Esophagus squamous epithelium (tissue), 5 donors: ENCODE results near the gene LIN52. TPM values are rescaled to one million over a fixed set of nuclear protein-coding genes. Genes with fewer than 3 reads are reported as not detected.

ENCODE experiments used
- DNase-seq: peaks from one replicate; lab custom pipeline; 2025; lab: John Stamatoyannopoulos, UW
- H3K27ac ChIP-seq, 4 donors: fragments of 200-600 bp; sonication (generic); one replicate each; pipeline ENCODE4 v1.5.1; 2016 to 2019; ENCODE audit warnings: mild to moderate bottlenecking in 1 of 4
- H3K27me3 ChIP-seq, 4 donors: fragments of 200-600 bp; sonication (generic); 1 replicate in 3 of 4; 2 replicates in 1 of 4; pipeline versions ENCODE4 v1.5.1 to v1.6.0; 2017 to 2021; ENCODE audit warnings: antibody characterized with exemption in 1 of 4
- H3K36me3 ChIP-seq, 3 donors: fragments of 200-600 bp; sonication (generic); one replicate each; pipeline ENCODE4 v1.5.1; 2016 to 2019
- H3K4me1 ChIP-seq, 3 donors: fragments of 200-600 bp; sonication (generic); one replicate each; pipeline ENCODE4 v1.5.1; 2017 to 2019
- H3K4me3 ChIP-seq, 4 donors: fragments of 200-600 bp; sonication (generic); 1 replicate in 3 of 4; 2 replicates in 1 of 4; pipeline ENCODE4 v1.5.1; 2016 to 2019; ENCODE audit warnings: mild to moderate bottlenecking in 2 of 4, moderate library complexity in 1 of 4
- H3K9me3 ChIP-seq, 3 donors: fragments of 200-600 bp; sonication (generic); one replicate each; pipeline ENCODE4 v1.5.1; 2016 to 2019
- POLR2A ChIP-seq, 4 donors: fragments of 450-650 bp; IDR thresholded peaks; one replicate each; pipeline ENCODE4 v1.6.1; 2017; ENCODE audit warnings: antibody characterized with exemption in 4 of 4, mild to moderate bottlenecking in 4 of 4, moderate library complexity in 3 of 4
- WGBS, 2 donors: methylation state at CpG; one replicate each; pipeline ENCODE4 v1.1.5; 2018; 5-methylcytosine and 5-hydroxymethylcytosine counted together
- intact Hi-C: fragments of 100-400 bp; cut with DNase I; formaldehyde crosslinking; loops from one replicate; pipeline ENCODE4 v1.15.0; 2022
- total RNA-seq, 4 donors: library from RNA; depleted of rRNA; stranded (reverse); fragments of >200 nt; gene quantifications; one replicate each; pipeline ENCODE4 v1.1.0, GENCODE V29; 2016
- TF ChIP-seq, protein P1 (sequence below), 6 experiments: fragments of 450-650 bp in 4 of 6; fragments of 200-600 bp in 2 of 6; sonication (generic) in 2 of 6; IDR thresholded peaks; one replicate each; pipeline ENCODE4 v1.5.1; 2016 to 2019; ENCODE audit warnings: antibody characterized with exemption in 6 of 6, mild to moderate bottlenecking in 4 of 6, moderate library complexity in 4 of 6
- donor health status: DM: yes; HTN: yes; CAD: no.

The LIN52 gene
- total RNA-seq, 4 donors from 2014 or later = 2.4 to 8.9 (median 6.1) TPM

DNA sequence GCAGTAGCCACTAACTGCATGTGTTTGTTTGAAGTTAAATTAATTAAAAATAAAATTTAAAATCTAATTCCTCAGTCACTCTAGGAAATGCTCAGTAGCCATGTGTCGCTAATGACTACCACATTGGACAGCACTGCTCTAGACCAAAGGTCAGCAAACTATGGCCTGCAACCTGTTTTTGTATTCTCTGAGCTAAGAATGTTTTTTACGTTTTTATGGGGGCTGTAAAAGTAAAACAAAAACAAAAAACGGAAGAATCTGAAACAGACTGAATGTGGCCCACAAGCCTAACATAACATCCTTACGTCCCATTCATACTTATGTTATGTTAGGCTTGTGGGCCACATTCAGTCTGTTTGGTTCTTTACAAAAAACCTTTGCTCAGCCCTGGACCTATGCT is 57.8 kb downstream of the LIN52 start:
- H3K9me3 ChIP-seq = no peaks in the 10 kb centered on the region
- no peak overlapping the region for H3K27ac ChIP-seq
- TF ChIP-seq, protein P1, sequence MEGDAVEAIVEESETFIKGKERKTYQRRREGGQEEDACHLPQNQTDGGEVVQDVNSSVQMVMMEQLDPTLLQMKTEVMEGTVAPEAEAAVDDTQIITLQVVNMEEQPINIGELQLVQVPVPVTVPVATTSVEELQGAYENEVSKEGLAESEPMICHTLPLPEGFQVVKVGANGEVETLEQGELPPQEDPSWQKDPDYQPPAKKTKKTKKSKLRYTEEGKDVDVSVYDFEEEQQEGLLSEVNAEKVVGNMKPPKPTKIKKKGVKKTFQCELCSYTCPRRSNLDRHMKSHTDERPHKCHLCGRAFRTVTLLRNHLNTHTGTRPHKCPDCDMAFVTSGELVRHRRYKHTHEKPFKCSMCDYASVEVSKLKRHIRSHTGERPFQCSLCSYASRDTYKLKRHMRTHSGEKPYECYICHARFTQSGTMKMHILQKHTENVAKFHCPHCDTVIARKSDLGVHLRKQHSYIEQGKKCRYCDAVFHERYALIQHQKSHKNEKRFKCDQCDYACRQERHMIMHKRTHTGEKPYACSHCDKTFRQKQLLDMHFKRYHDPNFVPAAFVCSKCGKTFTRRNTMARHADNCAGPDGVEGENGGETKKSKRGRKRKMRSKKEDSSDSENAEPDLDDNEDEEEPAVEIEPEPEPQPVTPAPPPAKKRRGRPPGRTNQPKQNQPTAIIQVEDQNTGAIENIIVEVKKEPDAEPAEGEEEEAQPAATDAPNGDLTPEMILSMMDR (IDR thresholded peaks at IDR 0.05) = no peak
- no peak for TF ChIP-seq POLR2A (IDR thresholded peaks at IDR 0.05)
- no peaks in the 10 kb centered on the region for H3K27me3 ChIP-seq
- no peak for DNase-seq
- H3K36me3 ChIP-seq = no peaks in the 10 kb centered on the region
- intact Hi-C loops = no loop called here
- H3K4me3 ChIP-seq = no peak overlapping the region
- 83 to 89% methylated on average over 4 of the region's 4 CpGs for WGBS, 2 donors
- peaks cover 0 to 5% (median 4%) of the 10 kb centered on the region in 3 donors for H3K4me1 ChIP-seq

DNA sequence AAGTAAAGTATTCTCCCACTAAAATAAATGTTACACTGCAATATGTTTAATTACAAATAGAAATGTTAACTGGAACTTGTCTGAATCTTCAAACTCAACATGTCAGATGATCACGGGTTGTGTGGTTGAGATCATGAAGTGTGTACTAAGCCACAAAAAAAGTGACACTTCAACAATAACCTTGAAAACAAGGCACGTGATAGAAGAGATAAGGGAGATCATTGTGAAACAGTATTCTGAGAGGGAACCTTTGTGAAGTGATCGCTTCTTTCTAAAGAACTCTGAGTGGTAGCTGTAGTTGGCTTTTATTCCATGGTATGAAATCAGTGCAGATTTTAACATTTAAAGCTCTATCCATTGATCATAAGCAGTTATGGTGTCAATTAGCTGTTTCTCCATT is 60.0 kb downstream of the LIN52 start:
- DNase-seq = no peak
- intact Hi-C loops = no loop called here
- Histone ChIP-seq H3K4me3 (no peak overlapping the region), H3K36me3 (no peaks in the 10 kb centered on the region), H3K4me1 (peaks cover 0 to 5% (median 4%) of the 10 kb centered on the region in 3 donors), H3K9me3 (no peaks in the 10 kb centered on the region), H3K27ac (no peak overlapping the region), H3K27me3 (no peaks in the 10 kb centered on the region)
- WGBS, 2 donors = 78 to 86% methylated on average over 3 of the region's 3 CpGs
- TF ChIP-seq POLR2A (IDR thresholded peaks at IDR 0.05) = no peak
- TF ChIP-seq, protein P1 (IDR thresholded peaks at IDR 0.05) = no peak

DNA sequence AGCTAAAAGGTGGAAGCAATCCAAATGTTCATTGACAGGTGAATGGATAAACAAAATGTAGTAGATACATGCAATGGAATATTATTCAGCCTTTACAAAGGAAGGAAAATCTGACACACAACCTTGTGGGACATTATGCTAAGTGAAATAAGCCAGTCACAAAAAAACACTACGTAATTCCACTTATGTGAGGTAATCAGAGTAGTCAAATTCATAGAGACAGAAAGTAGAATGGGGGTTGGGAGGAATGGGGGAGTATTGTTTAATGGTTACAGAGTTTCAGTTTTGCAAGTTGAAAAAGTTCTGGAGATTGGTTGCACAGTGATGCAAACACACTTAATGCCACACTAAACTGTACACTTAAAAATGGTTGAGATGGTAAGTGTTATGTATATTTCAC is 62.8 kb downstream of the LIN52 start:
- intact Hi-C loops = no loop called here
- TF ChIP-seq, protein P1 (IDR thresholded peaks at IDR 0.05) = no peak
- no peak for TF ChIP-seq POLR2A (IDR thresholded peaks at IDR 0.05)
- H3K27ac ChIP-seq = no peak overlapping the region
- no peak overlapping the region for H3K4me3 ChIP-seq
- H3K27me3 ChIP-seq = no peaks in the 10 kb centered on the region
- H3K36me3 ChIP-seq = no peaks in the 10 kb centered on the region
- 71 to 100% methylated on average over 1 of the region's 1 CpG for WGBS, 2 donors
- no peaks in the 10 kb centered on the region for H3K4me1 ChIP-seq
- H3K9me3 ChIP-seq = no peaks in the 10 kb centered on the region
- DNase-seq = no peak

DNA sequence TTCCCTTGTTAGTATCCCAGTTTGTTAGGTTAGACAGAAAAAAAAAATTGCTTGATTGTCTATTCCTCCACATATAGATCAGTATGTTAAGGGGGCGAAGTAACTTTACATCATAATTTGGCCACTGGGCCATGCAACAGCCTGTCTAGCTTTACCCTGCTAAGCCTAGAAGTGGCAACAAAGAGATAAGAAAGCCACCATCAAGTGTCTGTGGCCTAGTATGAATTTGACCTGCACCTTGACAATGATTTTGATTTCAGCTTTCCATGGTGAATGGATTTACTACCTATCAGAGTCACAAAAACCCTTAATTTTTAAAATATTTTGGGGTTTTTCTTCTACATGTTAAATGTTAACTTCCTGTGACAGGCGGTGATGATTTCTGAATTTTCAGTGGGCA is 63.9 kb downstream of the LIN52 start:
- Histone ChIP-seq H3K27me3 (no peaks in the 10 kb centered on the region), H3K4me3 (no peak overlapping the region), H3K4me1 (no peaks in the 10 kb centered on the region), H3K27ac (no peak overlapping the region), H3K36me3 (no peaks in the 10 kb centered on the region), H3K9me3 (no peaks in the 10 kb centered on the region)
- DNase-seq = no peak
- intact Hi-C loops = no loop called here
- WGBS, 2 donors = 95 to 96% methylated on average over 2 of the region's 2 CpGs
- TF ChIP-seq, protein P1 (IDR thresholded peaks at IDR 0.05) = no peak
- TF ChIP-seq POLR2A (IDR thresholded peaks at IDR 0.05) = no peak

DNA sequence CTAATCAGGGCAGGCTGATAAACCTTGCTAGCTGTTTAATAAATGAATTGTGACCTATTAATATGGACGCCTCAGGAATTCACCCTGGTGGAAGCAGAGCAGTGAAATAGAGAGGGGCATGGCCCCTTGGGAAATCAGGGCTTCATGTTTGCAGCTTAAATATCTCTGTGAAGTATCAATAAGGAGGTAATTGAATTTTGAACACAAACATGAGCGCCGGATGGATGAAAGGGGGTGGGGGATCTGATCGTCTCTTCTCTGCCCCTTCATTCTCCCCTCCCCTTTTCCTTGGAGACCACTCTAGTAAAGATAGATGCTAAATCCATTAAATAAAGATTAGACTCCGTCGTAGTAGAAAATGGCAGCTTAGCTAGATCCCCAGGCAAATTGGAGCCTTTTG is 70.5 kb downstream of the LIN52 start:
- 76 to 86% methylated on average over 6 of the region's 6 CpGs for WGBS, 2 donors
- TF ChIP-seq, protein P1 (IDR thresholded peaks at IDR 0.05) = no peak
- Histone ChIP-seq H3K4me3 (no peak overlapping the region), H3K4me1 (no peaks in the 10 kb centered on the region), H3K27me3 (no peaks in the 10 kb centered on the region), H3K27ac (no peak overlapping the region), H3K36me3 (no peaks in the 10 kb centered on the region), H3K9me3 (no peaks in the 10 kb centered on the region)
- no peak for DNase-seq
- intact Hi-C loops = no loop called here
